ENCODE data around the gene SLC26A2.
"Not testable (repeated sequence)": the region's sequence is repeated elsewhere in the genome, so short reads cannot be mapped to it uniquely, and the experiment has no call there.

Gene SLC26A2

DNA sequence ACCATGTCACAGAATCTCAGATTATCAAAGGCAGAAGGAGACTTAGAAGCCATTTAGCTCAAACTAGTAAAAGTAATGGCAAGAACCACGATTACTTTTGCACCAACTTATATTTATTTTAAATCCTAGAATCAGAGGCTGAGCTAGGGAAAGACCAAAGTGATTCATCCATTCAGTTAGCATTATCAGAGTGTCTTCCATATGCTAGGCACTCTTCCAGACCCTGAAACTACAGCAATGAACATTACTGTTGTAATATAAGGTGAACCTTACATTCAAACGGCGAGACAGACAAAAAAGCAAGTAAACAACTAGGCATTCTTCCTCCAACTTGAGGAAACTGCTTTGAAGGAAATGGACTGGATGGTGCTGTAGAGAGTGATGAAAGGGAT is 23.9 kb upstream of the SLC26A2 start:
- DNase-seq (ENCODE audit: low read depth, low spot score) = no peak

- DNase-seq (ENCODE audit: low read depth, low spot score) = no peak
These were observed 22.9 kb upstream of the SLC26A2 start for GRCh38 chr5:149937610-149938009.

DNA sequence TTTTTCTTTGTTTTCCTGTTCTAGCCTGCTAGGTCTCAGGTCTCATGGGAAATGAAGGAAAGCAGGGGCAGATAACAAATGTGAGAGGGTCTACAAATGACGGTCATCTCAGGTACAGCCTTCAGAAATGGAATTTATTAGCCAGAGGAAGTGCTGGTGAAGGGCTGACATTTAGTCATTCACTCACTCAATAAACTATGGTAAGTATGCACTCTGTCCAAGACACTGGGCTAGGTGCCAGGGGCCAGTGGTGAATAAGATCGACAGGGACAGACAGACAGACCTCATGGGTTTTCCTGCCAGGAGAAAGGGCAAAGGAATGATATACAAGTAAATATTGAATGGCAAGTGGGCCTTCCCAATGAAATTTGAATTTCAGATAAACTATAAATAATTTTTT is 22.3 kb upstream of the SLC26A2 start:
- DNase-seq (ENCODE audit: low read depth, low spot score) = no peak

DNA sequence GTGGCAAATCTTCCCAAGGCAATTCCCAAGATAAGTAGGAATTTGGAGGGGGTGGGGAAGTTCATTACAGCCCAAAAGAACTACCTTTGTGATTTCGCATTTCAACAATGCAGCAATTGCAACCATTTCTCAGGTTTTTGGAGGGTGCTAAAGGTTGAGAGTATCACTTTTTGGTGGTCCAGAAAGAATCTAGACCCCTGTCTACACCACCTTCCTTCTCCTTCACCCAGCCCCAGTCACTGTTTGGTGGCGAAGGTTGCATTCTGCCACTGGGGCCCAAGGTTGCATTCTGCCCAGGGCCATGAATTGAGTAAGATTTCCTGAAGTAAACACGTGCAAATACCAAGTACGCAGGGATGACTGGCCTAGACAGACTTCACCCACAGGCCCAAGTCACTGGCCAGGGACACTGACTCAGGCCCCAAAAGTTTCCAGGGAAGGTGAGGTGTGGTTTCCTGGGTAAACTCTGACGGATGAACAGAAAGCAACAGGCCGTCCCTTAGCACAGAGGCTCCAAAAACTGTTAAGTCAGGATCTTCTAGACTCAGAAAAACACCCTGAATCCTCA is 21.7 kb upstream of the SLC26A2 start:
- DNase-seq (ENCODE audit: low read depth, low spot score) = no peak

DNA sequence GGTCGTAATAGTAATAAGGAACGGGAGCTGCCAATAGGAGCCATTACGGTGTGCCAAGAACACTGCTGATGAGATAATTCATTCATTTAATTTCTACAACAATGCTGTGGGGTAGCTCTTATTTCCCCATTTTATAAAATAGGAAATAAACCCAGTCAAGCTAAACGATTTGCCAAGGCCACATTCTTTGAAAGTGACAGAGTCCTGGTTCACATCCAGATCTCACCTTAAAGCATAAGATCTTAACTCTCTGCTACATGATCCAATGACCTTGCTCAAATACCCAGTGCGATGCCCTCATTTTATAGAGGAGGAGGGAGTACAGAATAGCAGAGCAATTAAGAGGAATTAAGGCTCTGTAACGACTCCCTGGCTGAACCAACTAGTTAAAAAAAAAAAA is 21.0 kb upstream of the SLC26A2 start:
- no peak for DNase-seq (ENCODE audit: low read depth, low spot score)

DNA sequence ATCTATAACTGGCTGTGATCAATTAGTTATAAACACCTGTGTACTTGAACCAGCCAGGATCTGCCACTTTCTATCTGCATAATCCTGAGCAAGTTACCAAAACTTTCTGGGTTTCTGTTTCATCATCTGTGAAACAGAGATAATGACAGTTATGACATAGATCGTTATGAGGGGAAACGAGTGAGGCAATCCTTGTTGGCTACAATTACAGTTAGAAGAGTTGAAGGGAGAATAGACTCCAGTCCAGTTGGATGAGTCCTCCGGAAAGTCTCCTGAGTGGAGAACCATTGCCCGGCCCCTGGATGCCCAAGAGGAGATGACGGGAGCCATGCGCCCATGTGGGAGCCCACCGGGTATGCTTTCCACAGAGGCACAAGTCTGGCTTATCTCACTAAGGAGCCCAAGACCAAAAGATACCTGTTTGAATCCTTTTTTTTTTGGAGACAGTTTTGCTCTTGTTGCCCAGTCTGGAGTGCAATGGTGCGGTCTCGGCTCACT is 20.4 kb upstream of the SLC26A2 start:
- DNase-seq (ENCODE audit: low read depth, low spot score) = no peak

- DNase-seq (ENCODE audit: low read depth, low spot score) = no peak
These were observed 19.5 kb upstream of the SLC26A2 start for GRCh38 chr5:149940941-149941644.

DNA sequence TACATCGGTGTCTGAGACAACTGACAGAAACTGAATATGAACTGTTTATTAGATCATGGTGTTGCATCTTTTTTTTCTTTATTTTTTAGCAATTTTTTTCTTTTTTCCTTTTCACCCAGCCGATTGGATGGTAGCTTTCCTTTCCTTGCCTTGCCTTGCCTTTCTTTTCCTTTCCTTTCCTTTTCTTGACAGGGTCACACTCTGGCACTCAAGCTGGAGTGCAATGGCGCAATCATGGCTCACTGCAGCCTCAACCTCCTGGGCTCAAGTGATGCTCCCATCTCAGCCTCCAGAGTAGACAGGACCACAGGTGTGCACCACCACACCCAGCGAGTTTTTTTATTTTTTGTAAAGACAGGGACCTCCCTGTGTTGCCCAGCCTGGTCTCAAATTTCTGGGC is 18.8 kb upstream of the SLC26A2 start:
- no peak for DNase-seq (ENCODE audit: low read depth, low spot score)

- DNase-seq (ENCODE audit: low read depth, low spot score) = no peak
These were observed 18.4 kb upstream of the SLC26A2 start for GRCh38 chr5:149942199-149942598.

- DNase-seq (ENCODE audit: low read depth, low spot score) = not testable (repeated sequence)
These were observed 17.8 kb upstream of the SLC26A2 start for GRCh38 chr5:149942741-149943169.

- DNase-seq (ENCODE audit: low read depth, low spot score) = not testable (repeated sequence)
These were observed 17.2 kb upstream of the SLC26A2 start for GRCh38 chr5:149943177-149943949.

DNA sequence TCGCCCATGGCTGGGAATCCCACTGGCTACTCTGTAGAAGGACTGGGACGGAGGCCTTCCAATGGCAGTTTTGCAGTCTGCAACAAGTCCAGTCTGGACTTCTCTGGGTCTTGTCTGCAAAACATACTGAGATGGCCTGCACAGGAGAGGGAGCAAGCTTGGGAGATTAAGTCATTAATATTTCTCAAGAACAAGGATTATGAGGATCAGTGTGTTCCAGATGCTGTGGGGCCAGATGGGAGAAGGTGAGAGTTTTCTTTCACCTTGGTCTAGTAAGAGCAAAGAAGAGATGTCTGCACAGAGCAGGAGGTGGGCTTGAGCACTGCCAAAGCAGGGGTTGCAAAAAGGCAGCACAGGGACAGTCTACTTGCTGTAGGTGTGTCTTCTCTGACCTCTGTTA is 15.9 kb upstream of the SLC26A2 start, which contains the start of gene PDE6A:
Gene PDE6A (minus strand): TSS at position 128 of the 400 bp plus-strand sequence. CDS start 120 bp downstream, at position 8.
- DNase-seq (ENCODE audit: low read depth, low spot score) = no peak

DNA sequence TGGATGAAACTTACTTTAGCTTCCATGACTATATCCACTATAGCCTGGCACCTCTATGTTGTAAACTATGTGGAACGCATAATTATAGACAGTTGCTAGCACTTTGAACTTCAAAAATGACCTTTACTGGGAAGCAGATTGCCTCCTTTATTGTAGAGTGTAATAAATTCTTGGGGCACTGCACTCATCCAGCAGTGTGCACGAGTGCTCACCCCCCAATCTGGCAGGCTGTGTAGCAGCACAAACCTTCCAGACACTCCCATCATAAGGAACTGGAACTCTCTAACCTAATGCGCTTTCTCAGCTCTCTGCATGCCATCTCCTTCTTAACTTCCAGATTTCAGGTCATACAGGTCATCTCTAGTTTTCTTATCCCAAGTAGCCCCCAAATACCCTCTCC is 14.4 kb upstream of the SLC26A2 start:
- no peak for DNase-seq (ENCODE audit: low read depth, low spot score)

- DNase-seq (ENCODE audit: low read depth, low spot score) = no peak
These were observed 11.6 kb upstream of the SLC26A2 start for GRCh38 chr5:149948993-149949392.

- DNase-seq (ENCODE audit: low read depth, low spot score) = no peak
These were observed 9.3 kb upstream of the SLC26A2 start for GRCh38 chr5:149951138-149951749.

DNA sequence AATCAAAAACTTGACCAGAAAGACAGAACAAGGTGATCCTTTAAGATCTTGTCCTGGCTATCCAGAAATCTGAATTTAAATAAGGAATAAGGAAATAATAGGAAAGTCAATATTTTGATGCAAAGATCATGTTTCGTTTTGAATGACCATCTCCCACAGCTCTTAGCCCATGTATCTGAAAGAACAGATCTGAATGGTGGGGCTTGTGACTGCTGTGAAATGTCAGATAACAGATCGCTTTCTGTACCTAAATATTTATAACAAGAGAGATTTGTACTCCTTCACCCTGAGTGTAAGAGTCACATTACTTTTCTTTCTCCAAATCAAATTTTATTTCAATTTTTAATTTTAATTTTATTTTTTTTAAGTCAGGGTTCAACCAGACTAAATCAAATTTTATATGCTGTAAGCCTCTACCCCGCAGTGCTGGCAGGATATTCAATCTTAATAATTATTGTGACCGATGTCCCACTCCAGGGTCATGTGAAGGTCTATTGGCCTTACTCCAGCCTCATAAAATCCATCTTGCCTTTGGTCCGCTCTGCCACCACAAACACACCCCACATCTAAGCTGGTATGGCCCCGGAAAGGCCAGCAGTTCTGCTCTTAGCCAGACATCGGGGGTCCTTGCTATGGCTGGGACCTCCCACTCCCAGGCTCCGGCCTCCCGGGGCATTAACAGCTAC is 7.0 kb upstream of the SLC26A2 start:
- DNase-seq (ENCODE audit: low read depth, low spot score) = no peak

GRCh38 chr5:149954798-149955197 is 5.8 kb upstream of the SLC26A2 start:
- DNase-seq (ENCODE audit: low read depth, low spot score) = no peak

- no peak for DNase-seq (ENCODE audit: low read depth, low spot score)
These were observed 3.9 kb upstream of the SLC26A2 start for GRCh38 chr5:149956685-149957084.

DNA sequence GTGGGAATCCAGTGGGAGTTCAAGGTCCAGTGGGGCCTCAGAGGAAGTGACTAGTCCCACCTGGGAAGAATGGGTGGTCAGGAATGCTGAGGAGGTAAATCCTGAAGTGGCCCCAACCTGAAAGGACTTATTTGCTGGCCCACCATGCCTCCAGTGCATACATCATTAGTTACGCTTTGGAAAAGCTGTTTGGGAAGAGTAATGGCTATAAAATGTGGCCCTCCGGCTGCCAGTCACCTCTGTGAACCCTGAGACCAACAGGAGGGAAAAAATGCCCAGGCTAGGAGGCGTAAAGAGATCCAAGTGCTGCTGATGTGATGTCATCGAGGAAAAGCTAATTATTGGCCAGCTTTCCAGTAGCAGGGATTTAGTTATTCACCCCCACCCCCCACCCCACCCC is 2.7 kb upstream of the SLC26A2 start:
- DNase-seq (ENCODE audit: low read depth, low spot score) = no peak

- DNase-seq (ENCODE audit: low read depth, low spot score) = peak; percentile 28
These were observed 937 bp upstream of the SLC26A2 start for GRCh38 chr5:149959406-149960236.
